SHP77 treated with DMSO at 0.1 percent for 48 hours (cell line): ENCODE data around the gene RGP1.
A peak's percentile ranks its signal among the peaks of the same experiment; 100 is the strongest.

Experiments
- DNase-seq: peaks from one replicate; lab custom pipeline; 2025; lab: John Stamatoyannopoulos, UW

The RGP1 gene, protein sequence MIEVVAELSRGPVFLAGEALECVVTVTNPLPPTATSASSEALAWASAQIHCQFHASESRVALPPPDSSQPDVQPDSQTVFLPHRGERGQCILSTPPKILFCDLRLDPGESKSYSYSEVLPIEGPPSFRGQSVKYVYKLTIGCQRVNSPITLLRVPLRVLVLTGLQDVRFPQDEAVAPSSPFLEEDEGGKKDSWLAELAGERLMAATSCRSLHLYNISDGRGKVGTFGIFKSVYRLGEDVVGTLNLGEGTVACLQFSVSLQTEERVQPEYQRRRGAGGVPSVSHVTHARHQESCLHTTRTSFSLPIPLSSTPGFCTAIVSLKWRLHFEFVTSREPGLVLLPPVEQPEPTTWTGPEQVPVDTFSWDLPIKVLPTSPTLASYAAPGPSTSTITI

DNA sequence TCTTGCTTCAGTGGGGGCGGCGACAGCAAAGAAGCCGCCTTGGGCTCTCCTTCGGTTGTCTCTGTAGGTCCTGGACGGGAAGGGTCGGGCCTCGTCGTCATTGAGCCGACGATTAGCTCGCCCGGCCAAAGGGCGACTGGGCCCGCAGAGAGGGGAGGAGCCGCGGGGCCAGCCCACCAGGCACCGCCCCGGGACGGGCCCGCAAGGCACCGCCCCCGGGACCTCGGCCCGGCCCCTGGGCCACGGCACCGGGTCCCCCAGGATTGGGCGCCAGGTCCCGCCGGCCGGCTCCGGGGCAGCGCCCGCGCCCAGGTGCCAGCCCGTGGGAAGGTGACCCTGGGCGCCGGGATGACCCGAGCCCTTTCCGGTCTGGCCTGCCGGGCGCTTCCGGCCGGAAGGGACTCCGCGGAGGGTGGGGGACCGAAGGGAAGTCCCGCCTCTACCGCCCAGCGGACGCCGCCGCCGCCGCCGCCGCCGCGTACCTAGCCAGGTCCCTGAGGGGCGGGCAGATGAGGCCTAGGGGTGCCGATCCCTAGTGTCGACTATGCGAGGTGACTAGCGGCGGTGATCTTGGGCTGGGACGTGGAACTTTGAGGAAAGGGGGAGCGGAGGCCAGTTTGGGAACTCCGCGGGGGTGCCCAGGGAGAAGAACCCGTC lies at the start of gene RGP1, which contains the start of gene GBA2:
Gene RGP1, plus strand, starts transcription at position 430 of the 657 bp plus-strand sequence. CDS start 469 bp downstream, outside the sequence.
Gene GBA2, minus strand, starts transcription at position 371 of the 657 bp plus-strand sequence. CDS start 524 bp downstream, outside the sequence.
- DNase-seq = peak; percentile 6

DNA sequence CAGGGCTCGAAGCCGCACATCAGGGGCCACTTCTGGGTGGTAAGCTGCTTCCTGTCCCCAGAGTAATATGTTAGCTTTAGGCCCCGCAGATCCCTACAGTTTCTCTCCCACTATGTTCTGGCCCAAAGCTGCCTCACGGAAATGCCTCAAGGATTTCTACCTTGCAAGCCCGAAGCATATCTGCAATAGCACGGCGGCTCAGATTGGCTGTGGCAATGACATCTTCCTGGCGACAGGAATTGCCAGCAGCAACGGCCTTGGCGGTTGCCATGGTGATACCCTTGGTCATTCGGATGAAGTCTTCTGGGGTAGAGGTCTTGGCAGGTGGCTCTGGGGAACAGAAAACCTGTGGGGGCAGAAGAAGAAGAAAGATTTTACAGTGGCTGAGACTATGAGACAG lies 49.1 kb upstream of the RGP1 start:
- no peak for DNase-seq

DNA sequence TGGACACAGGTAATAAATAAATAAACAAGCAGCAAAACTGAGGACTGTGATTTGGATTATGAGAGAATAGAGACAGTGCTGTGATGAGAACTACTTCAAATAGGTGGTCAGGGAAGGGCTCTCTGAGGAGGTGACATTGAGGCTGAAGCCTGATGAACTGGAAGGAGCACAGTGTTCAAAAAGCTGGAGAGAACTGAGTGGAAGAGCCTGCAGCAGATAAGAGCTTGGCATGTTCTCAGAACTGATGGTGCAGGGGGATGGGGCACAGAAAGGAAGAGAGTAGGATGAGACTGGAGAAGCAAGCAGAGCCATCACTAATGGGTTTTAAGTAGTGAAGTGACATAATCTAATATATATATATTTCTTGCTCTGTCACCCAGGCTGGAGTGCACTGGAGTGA lies 48.1 kb upstream of the RGP1 start:
- DNase-seq = no peak

DNA sequence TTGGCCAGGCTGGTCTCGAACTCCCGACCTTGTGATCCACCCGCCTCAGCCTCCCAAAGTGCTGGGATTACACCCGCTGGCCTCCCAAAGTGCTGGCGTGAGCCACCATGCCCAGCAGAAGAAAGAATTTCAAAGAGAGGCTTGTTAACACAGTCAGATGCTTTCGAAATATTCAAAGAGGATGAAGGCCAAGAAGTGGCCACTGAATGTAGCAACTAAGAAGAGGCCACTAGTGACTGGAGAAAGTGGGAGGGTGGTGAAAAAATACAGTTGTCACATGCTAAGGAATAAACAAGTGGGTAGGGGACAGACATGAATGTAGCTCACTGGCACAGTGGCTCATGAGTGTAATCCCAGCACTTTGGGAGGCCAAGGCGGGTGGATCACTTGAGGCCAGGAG lies 46.4 kb upstream of the RGP1 start:
- DNase-seq = no peak

DNA sequence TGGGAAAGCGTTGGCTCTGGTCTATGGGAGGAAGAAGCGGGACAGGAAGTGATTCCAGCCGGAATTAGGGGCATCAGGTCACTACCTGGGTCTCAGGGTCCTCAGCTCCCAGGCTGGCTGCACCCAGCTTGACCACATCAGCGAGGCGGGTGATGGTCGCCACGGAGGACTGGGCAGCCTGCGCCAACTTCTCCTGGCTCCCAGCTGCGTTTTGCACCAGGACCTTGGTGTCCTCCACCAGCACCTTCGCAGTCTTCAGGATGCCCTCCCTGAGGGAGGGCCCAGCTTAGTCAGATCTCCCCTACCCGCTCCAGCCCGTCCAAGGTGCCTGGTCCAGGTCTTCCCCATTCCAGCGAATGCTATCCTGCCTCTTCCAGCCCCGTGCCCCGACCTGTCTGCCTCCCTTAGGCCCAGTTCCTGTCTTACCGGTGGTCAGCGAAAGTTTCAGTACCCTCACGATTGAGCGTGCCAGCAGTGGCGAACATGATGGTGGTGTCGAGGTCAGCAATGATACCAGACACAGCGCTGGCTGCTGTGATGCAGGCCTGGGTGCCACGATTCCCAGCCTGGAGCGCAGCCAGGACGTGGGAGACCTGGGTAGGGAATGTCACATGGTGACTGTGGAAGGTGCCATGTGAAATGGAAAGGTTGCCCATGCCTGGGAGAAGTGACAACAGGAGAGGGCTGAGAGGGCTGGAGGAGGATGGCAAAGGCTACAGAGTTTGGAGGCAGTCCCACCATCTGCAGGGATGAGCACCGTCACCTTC lies 45.0 kb upstream of the RGP1 start:
- DNase-seq = no peak

DNA sequence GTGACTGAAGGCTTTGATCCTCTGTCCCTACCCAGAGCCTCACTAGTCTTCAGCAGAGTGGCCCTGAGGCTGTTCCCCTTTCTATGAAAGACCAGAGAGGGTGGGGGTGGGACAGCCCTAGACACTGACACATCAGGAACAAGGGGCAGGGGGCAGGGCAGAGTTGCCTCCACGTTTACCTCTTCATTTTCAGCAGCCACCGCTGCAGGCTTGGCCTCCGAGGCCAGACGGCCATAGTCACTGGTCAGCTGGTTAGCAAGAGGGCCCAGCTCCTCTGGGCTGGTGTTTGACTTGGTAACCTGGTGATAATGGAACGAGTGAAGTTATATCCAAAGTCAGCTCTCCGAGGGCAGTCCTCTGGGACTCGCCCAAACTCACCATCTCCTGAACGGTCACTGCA lies 43.7 kb upstream of the RGP1 start:
- DNase-seq = no peak

DNA sequence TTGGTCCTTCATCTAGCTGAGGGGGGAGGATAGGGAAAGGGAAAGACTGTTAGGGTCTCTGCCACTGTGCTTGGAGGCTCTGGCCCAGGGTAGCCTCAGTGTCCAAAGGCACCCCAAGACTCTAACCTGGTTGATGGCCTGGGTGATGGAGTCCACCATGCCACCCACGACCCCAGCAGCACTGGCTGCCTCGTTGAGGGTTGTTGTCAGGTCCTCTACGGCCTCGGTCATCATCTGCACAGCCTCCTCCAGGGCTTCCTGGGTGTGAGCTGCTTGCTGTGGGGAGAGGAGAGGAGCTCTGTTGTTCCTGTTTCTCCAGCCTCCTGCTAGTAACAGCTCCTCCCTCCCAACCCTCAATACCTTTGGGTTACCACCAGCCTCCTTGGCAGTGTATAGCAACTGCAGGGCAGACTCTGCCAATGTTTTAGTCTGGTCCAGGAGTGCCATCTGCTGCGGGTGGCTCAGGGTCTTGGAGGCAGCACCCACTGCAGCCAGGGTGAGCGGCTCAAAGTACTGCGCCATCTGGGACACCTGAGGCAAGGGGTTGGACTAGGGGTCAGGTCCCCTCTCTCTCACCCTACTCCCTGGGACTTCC lies 43.2 kb upstream of the RGP1 start:
- DNase-seq = no peak

DNA sequence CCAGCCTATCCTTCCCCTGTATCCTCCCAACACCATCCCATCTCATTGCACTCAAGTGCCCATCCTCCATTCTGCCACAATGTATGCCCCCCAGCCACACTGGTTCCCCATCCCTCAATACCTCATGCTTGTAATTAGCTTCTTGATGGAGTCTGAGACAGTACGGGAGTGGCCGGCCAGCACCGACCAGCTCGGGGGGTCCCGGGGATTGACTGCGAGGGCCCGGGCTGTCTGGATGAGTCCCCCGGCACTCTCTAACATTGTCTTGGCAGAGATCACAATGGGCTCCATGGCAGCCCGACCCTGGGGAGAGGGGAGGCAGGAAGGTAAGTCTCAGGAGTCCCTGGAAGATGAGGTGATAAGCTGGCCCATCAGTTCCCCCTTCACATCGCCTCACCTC lies 42.1 kb upstream of the RGP1 start:
- DNase-seq = no peak

DNA sequence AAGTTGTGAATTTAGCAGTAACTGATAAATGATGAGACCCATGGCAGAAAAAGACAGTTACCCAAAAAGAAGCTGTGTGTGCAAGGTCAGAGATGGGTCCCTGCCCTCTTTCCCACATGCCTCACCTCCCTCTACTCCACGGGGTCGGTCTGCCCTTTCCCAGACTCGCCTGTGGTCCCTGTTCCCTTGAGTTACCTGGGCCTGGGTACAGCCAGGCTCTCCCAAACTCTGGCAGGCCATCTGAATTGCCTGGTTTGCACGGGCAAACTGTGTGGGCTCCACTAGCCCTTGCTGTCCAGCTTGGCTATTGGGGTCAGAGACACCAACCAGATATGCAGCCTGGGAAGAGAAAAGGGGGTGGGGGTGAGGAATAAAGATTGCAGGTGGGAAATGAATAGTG lies 40.9 kb upstream of the RGP1 start:
- DNase-seq = no peak

DNA sequence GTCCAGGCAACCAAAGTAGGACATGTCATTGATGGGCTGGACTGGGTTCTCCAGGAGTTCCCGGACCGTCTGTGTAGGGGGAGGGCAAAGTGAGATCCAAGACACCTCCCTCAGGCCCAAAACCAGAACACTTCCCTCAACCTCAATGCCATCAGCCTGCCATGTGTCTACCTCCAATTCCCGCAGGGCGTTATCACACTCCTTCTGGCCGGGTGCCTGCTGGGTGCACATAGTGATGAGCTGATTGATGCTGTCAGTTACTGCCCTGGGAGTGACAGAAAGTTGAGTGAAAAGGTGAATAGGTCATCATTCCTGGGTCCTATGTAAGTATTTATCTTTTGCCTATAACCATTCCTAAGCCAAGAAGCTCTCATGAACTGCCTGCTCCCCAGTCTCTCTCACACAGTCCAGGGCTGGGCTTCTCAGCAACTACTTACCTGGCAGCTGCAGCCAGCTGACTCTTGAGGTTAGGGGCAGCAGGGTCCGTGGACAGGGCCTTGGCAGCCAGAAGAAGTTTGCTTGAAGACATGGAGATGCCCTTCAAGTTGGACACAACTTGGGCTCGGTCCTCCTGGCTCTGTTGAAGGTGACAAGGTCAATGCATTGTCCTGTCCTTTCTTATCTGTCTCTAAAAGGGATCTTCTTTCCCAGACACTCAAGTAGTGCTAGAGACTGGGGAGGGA lies 38.1 kb upstream of the RGP1 start:
- no peak for DNase-seq

DNA sequence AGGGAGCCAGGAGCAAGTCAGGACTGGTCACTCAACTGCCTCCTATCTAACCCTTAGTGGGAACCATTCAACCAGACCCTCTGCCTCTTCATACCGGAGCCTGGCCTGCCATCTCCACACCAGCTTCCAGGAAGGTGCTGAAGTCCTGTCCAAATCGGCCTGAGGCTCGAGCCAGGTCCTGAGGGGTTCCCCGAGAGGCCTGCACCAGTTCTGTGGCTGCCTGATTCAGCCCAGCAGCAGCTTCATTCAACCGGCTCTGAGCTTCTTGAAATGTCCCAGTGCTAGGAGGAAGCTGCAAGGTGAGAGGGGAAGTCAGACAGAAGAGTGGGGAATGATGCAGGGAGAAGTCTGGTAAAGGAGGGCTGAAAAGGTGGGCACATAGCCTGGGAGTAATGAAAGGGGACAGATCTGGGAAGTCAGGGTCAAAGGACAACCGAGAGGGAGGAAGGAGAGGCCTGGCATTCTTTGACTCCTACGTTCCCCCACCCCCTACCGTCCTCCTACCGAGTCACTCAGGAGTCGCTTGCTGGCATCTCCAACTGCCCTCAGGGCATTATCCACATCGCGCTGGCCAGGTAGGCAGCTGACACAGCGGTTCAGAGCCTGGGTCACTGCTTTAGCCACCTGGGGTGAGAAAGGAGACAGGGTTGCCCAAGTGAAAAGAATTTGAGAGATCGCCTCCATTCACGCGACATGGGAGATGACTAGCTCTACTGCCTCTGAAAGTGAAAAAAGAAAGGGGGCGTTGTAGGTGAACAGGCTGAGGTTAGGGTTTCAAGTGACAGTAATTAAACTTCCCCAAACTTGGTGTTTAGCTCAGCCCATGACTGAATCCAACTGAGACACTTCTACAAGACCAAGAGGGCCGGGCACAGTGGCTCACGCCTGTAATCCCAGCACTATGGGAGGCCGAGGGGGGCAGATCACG lies 37.3 kb upstream of the RGP1 start:
- no peak for DNase-seq

DNA sequence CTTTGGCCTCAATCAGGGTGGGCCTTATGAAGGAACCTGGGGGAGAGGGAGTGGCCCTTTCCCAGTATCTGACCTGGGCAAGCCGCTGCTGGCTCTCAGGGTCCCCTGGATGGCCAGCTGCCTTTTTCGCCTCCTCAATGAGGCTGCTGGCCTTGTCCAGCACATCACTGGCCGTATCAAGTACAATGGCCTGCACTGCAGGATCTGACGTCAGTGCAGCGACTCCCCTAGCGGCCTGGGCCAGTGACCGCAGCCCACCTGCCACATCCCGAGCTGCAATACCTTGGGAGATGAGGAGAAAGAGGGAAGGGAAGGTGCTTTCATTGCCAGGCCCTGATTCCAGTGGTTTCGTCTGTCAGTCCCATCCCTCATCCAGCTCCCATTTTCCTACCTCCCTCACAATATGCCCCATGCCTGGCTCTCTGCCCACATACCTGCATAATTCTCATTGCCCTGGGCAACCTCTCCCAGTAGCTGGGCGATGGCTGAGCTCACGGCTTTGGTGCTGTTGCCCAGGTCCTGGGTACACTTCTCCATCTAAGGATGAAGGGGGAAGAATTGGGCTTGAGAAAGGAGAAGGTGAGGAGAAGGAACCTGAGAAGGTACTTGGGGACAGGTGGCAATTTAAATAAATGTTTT lies 36.2 kb upstream of the RGP1 start:
- DNase-seq = no peak

DNA sequence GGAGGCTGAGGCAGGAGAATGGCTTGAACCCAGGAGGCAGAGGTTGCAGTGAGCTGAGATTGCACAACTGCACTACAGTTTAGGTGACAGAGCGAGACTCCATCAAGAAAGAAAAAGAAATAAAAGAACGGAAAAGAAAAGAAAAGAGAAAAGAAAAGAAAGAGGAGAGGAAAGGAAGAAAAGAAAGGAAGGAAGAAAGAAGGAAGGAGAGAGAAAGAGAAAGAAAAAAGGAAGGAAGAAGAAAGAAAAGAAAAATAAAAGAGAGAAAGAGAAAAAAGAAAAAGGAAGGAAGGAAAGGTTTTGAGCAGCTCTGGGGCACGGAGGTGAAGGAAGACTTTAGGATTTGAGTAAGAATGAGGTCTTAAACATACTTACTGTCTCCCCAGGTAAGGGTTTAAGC lies 35.5 kb upstream of the RGP1 start:
- no peak for DNase-seq

DNA sequence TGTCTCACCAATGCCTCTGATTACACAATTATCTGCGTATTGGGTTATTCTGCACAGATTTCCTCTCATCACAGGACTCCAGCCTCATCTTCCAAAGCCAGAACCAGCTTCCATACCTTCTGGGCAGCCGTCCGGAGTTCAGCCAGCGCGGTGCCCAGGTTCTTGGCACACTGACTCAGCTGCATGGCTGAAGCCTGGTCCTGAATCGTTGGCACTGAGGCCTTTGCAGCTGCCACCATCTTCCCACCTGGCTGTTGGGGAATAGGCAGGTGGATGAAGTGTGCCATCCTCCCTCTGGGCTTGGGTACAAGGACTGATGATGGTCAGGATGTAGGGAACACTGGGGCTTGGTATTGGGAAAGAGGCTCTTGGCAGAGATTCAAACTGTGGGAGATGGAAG lies 35.0 kb upstream of the RGP1 start:
- no peak for DNase-seq

DNA sequence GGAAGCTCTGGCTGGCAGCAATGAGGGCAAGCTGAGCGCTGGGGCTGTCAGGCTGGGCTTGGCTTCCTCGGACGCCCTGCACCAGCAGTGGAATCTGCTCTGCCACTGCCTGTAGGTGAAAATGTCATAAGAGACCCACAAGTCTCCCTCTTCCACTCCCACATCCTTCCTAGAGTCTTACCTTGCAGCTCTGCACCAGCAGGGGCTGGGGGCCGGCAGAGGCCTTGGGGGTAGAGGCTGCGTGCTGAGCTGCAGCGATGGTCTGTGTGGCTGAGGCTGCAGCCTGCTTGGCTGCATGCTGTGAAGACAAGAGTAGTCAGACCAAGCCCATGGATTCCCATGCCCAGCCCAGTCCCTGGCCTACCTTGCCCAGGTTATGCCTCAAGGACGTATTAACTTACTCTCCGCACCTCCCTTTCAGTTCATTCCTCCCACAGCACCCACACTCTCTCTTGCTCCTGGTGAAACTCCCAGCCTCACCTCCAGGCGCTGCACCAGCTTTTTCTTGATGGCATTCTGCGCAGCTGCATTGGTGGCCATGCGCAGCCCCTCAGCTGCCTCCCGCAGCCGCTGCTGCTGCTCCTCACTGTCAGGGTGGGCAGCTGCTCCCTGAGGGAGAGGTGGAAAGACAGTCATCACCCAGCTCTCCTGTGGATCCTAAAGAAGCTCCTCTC lies 34.4 kb upstream of the RGP1 start:
- no peak for DNase-seq

DNA sequence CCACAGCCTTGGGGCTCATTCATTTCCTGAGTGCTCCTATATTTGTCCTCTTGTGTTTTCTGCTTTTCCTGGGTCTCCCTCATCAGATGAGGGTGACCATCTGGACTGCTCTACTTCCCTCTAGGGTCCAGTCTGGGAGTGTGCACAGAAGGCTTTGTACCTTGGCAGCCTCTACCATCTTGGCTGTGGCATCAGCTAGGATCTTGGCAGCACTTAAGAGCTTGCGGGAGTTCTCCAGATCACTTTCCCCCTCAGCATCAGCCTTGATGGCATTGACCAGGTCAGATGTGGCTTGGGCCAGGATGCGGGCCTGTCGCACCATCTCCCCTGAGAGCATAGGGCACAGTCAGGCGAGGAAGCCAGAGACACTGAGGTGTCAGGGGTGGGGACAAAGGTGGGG lies 32.9 kb upstream of the RGP1 start:
- no peak for DNase-seq

DNA sequence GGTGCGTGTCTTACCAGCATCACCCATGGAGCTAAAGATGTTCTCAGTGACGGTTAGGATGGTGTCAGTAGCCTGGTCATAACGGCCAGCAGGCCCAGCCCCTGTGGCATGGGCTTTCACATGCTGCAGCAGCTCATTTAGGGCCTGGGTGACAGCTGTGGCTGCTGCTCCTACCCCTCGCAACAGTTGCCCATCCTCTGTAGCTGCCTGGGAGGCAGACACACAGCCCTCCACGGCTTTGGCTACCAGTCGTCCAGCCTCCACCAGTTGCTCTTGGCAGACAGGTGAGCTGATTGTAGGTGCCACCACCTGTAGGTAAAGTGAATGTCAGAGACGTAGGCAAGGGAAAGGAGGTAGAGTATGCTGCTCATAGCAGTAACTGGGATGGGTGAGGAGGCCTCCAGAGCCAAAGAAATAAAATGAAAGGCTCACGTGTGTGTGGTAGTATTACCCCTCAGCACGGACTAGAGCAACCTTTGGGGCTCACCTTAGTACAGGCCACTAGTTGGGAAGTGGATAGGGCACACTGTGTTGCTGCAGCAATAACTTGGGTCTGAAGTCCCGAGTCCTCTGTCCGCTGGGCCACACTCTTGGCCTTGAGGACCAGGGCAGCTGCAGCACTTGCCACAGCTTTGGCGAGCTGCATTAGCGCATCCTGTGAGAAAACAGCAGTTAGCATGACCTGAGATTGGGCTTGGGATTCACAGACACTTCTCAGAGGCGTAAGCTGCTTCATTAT lies 31.8 kb upstream of the RGP1 start:
- DNase-seq = no peak

DNA sequence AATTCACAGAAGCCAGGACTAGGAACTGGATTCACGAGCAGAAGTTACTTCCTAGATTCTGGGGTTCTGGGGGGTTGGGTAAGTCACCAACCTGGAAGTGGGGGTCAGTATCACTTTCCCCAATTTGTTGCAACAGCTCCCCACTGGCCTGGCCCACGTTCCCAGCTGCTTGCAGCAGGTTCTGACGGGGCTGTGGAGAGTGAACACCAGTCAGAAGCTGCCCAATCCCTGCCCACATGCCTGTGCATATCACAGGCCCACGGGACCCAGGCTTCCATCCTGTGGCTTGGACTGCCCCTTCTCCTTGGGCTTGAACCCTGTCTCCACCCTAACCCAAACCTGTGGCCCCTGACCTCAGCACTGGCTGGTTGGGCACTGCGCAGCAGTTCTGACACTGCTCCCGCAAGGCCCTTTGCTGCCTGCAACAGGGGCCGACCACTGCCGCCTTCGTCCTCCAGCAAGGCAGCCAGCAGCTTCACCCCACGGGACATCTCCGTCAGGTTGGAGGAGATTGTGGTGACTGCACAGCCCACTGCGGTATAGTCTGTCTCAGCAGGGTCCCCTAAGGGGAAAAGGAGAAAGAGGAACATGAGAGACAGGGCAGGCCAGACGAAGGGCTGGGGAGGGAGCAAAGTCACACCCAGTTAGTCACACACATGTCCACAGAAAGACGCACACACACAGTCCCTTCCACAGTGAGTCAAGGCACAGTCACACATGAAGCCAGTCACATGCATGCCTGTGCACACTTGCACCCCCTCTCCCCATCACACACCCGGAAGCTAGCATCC lies 30.2 kb upstream of the RGP1 start:
- no peak for DNase-seq
